Umbilical cord (tissue), 2 donors: ENCODE data around the gene ODAD2. TPM values are rescaled to one million over a fixed set of nuclear protein-coding genes. Genes with fewer than 3 reads are reported as not detected.

Experiments used
- DNase-seq: peaks from one replicate; pipeline ENCODE4 v3.0.0-alpha.2; 2015; ENCODE audit warnings: low spot score
- total RNA-seq: library from RNA; depleted of rRNA; stranded (reverse); fragments of >200 nt; gene quantifications from one replicate; pipeline ENCODE4 v1.2.3, GENCODE V29; 2014; ENCODE audit warnings: low replicate concordance; ENCODE audit not compliant: insufficient read depth

The ODAD2 gene
- total RNA-seq, 1 donor from 2014 or later, result 6.5 TPM

GRCh38 chr10:27770181-27770580 is 228.7 kb downstream of the ODAD2 start:
- no peak for DNase-seq
